ENCODE results near the gene PHF21A.

- TF ChIP-seq CTCF (IDR thresholded peaks at IDR 0.05; ENCODE audit: insufficient read depth, low read length, poor library complexity, severe bottlenecking) (no peak), EZH2phosphoT487 (conservative IDR thresholded peaks at IDR 0.05; ENCODE audit: low read length) (no peak)
Measured at GRCh38 chr11:45939836-45940235, 181.4 kb downstream of the PHF21A start.
